Measurements from ENCODE around the gene ATXN1.

DNA sequence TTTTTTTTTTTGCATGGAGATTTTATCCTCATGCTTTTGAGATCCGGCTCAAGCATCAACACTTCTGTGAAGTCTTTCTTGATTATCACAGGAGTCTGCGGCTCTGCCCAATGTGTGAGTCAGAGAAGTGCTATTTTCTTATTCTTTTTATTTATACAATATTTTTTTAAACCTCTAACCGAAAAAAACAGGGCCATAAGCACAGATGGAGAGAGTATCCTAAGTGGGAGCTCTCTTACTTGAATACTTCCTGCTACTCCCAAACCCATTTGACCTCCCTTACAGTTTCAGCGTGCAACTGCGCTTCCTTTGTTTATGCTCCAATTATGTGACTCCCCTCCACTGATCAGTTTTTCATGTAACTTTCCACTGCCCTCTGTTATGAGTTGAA is 8.7 kb upstream of the ATXN1 start:
- TF ChIP-seq POLR2A (IDR thresholded peaks at IDR 0.05; ENCODE audit: low read length), result no peak
- TF ChIP-seq GATA1 (IDR thresholded peaks at IDR 0.05; ENCODE audit: low read depth, low read length), result no peak
